Jurkat, Clone E6-1 (cell line): Measurements from ENCODE around the gene LEMD1.
A peak's percentile ranks its signal among the peaks of the same experiment; 100 is the strongest.
"Not testable (repeated sequence)": the region's sequence is repeated elsewhere in the genome, so short reads cannot be mapped to it uniquely, and the experiment has no call there.

Experiments
- DNase-seq: peaks from one replicate; pipeline ENCODE4 v3.0.0-alpha.2; 2011; ENCODE audit warnings: low read depth, low spot score
- H3K4me3 ChIP-seq: 2 replicates; pipeline ENCODE4 v1.5.1; 2011; ENCODE audit warnings: mild to moderate bottlenecking, low read length, control low read depth, moderate library complexity

The LEMD1 gene

DNA sequence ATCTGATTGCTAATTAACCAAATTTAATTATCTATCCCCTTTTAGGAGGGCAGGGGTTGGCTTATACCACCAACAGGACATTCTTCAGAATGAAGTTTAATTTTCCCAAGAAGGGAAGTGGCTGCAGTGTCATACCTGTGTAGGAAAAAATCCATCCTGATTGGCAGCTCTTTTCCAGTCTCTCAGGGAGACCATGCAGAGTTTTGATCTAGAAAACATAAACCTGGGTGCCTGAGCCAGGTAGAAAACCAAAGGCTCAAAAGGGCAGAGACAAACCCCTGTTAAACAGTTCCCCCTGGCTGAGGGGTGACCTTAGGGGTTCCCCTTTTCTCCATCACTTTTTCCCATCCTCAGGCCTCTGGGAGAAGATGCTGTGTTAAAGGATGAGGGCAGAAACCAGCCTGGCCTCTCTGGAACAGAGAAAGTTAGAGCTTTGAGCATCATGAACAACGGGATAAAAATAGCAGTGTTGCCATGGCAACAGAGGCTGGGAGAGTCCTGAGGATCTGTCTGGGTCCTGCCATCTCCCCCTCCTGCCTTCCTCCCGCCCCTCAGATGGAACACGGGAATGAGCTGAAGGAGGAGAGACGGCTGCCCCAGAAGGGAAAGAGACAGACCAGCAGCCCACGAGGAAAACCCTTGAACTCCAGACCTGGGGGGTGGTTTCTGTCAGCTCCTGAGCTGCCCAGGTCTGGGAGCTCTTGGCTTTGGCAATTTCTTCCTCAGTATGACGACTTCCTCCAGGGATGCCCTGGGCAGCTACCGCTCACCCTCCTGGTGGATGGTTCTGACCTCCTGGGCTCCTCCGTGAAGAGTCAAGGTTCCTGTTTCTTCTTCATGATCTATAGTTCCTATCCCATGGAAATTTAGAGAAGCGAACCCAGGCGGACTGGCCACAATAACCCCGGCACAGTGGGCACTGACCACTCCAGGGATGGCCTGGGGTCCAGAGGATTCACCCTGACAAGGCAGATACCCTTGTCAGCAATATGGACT lies 14.0 kb upstream of the LEMD1 start:
- H3K4me3 ChIP-seq, result no peak overlapping the region

DNA sequence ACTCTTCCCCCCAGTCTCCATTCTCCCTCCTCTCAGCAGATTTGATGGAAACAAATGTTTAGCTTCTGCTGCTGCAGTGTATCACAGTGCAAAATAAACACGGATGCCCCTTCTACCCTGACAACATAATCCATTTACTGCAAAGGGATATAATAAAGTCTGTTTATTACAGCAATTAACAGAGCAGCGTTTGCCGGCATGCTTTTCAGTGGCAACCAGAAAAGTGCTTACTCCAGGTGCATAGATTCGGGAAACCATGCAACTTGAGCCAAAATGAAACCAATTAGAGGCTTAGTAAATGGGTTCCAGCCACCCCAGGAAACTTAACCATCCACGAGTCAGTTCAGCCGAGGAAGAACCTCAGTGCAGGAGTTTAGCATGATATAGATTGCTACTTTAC lies 12.9 kb upstream of the LEMD1 start:
- no peak for DNase-seq
- no peak overlapping the region for H3K4me3 ChIP-seq

More for the DNA sequence above, 14.0 kb upstream of the LEMD1 start:
- no peak for DNase-seq

DNA sequence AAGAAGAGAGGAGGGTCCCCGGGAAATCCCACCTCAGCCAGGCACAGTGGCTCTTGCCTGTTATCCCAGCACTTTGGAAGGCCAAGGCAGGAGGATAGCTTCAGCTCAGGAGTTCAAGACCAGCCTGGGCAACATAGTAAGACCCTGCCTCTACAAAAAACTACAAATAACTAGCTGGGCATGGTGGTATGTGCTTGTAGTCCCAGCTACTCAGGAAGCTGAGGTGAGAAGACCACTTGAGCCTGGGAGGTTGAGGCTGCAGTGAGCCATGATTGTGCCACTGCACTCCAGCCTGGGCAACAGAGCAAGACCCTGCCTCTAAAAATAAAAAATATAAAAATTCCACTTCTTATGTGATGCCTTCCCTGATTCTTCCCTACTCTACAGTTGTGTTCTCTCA lies 10.8 kb upstream of the LEMD1 start:
- H3K4me3 ChIP-seq, DNase-seq: not testable (repeated sequence)

DNA sequence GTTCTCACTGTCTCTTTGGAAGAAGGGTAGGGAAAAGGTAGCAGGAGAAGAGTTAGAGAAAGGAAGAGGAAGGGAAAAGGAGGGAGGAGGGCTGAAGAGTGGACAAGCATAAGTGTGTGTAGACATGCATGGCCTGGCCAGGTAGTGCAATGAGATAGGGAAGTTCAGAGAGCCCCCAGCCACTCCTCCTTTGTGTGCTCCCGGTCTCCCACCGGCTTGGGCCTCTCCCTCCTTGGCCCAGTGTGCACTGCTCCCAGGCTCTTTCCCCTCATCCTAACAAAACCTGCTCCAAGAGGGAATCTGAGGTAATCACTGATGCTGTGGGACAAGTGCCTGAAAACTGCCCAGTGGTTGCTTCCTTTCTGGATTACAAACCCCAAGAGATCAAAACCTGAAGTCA lies 10.3 kb upstream of the LEMD1 start:
- H3K4me3 ChIP-seq, result no peak overlapping the region
- DNase-seq, result no peak

DNA sequence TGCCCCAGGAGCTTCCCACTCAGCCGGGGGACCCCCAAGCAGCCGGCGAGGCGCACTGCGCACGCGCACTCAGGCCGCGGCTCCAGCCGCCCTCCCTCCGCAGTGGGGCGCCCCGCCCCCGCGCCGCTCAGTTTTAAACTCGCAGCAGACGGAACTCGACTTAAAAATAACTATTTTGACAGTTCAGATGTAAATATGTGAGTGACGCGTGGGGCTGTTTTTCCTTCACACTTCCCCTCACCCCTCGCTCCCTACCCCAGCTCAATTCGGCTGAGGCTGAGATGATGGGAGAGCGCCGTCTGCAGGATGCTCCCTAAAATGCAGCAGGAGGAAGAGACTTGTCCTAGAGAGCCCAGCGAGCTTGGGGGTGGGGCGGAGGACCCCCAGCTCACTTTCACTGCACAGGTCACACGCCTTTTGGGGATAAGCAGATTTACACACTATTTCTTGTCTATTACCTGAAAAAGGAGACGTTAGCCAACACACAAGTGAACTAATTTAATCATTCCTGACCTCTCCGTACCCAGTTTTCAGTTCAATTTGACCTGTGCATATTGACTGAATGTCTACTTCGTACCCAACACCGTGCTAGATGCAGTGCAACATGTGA lies 8.9 kb upstream of the LEMD1 start:
- H3K4me3 ChIP-seq, result peak overlapping the region; percentile 53
- DNase-seq, result peak; percentile 46

DNA sequence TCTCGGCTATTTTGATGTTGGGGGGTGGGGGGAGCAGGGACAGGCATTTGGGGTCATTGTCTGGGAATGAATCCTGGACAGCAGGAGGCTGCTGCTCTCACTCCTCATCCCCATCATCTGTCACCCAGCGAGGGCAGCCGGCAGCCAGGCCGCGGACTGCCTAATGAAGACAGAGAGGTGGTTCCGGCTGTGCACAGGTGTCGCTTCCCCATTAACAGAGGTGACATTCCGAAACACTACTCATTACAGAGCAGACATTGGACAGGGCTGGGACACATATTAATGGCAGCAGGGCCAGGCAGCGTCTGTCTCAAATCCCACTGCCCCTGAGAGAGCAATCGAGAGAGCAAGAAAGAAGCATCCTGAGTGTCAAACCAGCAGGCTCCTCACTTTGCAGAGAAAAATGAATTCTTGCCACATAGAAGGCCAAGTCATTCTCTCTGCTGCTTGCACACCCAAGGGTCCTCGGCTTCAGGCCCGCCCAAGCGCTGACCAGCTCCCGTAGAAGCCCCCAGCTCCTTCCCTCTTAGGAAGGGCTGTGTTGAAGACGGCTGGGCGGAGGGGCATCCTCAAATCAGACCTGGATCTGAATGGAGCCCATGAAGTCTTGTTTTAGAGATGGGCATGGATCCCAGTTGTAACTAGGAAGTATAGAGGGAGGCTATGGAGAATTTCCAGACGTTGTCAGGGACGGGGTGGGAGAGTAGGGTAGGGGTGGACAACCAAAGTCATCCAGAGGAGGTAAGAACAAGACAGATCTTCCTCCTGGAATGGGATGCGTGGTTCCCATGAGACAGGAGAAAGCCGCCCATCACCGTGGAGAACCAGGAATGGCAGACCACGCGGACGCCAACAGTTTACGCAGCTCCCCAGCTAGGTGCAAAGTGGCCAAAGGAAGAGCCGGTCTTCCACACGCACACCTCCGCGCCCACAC lies 8.2 kb upstream of the LEMD1 start:
- DNase-seq, result no peak
- H3K4me3 ChIP-seq, result peak overlapping the region; percentile 53

DNA sequence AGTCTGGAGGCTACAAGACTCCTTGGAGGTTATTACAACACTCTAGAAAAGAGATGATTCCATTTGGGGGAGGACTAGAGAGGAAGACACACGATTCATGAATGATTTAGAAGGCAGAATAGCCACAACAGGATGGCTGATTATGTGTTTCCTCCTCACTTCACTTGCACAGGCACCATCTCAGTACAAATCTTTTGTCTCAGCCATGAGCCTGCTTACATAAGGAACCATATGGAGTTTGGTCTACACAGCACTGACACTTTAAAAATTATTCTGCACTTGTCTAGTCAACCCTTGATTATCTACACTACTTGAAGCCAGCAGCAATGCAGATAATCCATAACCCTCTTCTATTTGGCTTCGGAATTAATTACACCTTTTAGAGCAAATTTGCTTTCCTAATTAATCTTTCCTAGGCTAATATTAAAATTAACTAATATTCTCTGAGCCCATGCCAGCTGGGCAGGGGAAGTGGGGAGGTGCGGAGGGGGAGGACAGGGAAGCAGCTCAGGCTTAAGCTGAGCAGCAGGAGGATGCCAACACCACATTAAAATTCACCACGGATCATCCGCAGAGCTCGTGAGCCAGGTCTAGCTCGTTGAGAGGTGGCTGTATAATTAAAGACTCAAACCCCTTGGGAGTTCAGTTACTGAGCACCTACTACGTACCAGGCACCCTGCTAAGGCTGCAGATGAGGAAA lies 3.2 kb upstream of the LEMD1 start:
- H3K4me3 ChIP-seq, result no peak overlapping the region
- DNase-seq, result no peak

DNA sequence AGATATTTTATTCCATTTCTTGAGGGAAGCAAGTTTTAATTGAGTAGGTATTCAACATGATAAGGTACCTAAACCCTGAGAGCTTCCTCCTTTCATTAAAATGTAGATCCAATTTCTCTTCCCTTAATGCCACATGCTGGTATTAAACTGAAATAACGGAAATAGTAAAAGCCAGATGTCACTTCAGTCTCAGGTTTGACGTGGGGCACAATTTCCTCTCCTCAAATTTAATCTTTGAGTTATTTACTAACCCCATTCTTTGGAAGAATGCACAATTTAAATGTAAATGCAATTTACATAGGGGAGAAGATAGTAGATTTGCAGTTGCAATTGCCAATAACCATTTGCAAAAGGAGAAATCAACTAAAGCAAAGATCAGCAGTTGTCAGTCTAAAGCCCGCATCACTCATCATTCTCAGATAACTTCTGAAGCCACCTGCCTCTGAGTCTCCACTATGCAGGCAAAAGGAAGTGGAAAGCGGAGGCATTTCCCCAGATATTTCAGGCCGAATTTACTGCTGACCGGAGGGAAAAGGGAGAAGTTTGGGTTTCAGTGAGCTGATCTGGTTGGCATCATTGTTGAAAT lies 2.1 kb upstream of the LEMD1 start:
- no peak overlapping the region for H3K4me3 ChIP-seq
- no peak for DNase-seq

DNA sequence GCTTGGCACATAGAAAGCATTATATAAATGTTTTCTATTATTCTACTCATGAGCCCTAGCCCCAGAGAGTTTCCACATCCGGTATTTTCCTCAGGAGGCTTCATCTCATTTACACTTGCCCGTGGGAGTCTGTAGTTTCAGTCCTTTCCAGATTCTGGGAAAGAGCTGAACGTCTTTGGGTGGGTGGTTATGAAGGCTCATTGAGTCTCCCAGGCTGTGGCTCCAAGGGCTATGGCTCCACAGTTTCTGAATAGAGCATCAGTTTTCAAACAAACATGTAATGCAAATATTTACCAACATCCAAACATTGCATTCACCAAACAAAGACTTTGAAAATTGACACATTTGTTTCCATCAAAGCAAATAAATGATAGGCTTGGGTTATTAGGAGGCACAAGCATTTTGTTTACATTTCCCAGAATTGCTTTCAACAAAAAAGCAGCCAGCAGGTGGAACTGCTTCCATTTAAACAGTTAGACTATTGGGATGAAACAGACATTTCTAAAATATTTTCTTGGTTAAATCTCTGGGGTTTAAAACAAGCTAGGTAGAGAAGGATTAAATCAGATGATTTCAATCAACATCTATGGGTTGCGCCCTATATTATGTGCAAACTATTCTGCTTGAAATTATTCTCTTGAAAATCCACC lies 1.3 kb upstream of the LEMD1 start:
- no peak overlapping the region for H3K4me3 ChIP-seq
- DNase-seq, result no peak

DNA sequence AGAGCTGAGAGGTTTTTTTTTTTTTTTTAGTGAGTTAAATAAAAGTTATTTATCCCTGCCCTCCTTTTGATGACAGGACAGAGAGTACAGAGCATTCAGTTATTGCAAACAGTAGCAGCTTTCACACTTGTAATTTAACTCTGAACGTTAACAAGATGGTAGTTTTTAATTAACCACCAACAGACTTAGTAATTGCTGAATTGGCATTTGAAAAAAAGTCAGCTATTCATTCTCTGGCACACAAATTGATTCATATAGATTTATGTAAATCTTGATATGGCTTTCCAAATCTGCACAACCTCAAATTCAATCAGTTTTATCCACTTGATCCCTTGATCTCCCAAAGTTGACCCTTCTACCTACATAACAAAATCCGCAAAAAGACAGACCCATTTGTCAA lies 918 bp downstream of the LEMD1 start:
- DNase-seq, result no peak
- H3K4me3 ChIP-seq, result no peak overlapping the region

DNA sequence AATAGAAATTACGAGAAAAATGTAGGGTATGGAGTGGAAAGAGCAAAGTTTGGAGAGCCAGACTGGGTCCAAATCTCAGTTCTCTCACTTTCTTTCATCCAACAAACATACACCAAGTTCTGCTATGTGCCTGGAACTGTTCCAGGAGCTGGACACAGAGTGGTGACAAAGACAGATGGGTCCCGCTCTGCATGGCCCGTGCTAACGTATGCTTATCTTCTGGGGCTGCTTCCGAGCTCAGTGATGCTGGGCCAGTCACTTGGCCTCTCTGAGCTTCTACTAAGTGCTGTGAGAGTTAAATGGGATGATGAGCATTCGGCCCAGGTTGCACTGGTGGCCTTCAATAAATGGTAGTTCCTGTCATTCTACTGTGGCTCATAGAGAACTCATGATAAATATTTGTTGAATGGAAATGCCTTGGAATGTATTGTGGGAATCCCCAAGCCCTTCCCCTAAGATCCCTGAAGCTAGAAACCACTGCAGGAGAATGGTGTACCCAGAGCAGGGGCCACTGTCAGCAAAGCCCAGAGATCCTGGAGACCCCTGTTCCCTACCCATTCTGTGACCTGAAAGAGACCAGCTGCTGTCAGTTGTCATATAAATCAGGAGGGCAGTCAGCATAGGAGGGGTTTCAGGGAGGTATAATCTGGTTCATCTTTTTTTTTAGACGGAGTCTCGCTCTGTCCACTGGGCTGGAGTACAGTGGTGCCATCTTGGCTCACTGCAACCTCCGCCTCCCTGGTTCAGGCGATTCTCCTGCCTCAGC lies 3.8 kb downstream of the LEMD1 start:
- no peak for DNase-seq
- no peak overlapping the region for H3K4me3 ChIP-seq

DNA sequence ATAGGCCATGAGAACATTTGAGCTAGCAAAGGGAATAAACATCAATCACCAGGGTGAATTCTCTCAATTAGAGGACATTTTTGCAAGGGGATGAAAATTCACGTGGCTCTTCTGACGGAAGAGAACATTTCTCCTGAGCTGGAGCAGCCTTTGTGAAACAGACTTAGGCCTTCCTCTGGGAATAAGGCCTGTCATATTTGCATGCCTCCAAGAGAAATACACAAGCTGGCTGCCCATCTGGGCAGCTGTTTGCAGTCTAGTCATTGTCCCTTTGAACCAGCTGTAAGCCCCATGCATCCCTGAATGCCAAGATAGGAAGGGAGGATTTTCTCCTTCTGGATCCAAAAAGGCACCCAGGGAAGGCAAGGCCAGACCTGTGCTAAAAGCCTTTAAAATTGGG lies 5.5 kb downstream of the LEMD1 start:
- no peak for DNase-seq
- H3K4me3 ChIP-seq, result no peak overlapping the region

DNA sequence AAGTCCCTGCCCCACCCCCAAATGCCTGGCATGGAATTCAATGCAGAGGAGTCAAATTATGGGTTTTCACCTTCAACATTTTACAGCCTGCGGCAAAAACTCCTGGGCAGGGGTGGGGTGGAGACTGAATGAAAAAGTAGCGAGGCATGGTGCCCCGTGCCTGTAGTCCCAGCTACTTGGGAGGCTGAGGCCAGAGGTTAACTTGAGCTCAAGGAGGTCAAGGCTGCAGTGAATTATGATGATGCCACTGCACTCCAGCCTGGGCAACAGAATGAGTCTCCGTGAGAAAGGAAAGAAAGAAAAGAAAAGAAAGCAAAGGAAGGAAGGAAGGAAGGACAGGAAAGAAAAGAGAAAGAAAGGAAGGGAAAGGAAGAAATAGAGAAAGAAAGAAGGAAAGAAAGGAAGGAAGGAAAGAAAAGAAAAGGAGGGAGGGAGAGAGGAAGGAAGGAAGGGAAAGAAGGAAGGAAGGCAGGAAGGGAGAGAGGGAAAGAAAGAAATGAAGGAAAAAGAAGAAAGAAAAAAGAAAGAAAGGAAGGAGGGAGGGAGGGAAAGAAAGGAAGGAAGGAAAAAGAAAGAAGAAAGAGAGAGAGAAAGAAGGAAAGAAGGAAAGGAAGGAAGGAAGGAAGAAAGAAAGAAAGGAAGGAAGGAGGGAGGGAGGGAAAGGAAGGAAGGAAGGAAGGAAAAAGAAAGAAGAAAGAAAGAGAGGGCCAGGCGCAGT lies 11.1 kb downstream of the LEMD1 start:
- no peak for DNase-seq

DNA sequence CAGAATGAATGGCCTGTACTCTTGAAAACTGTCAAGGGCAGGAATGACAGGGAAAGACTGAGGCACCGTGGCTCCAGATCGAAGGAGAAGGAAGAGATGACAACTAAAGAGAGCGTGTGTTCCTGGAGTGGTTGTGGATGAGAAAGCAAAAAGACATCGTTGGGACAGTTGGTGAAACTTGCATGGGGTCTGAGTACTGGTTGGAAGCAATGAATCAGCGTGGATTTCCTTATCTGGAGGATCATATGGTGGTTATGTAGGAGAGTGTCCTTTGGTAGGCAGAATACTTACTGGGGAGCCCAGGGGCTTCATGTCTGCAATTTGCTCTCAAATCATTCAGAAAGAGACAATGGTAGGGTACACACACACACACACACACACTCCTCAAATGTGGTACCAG lies 13.9 kb downstream of the LEMD1 start:
- no peak overlapping the region for H3K4me3 ChIP-seq
- no peak for DNase-seq

More for the DNA sequence above, 11.1 kb downstream of the LEMD1 start:
- no peak overlapping the region for H3K4me3 ChIP-seq

DNA sequence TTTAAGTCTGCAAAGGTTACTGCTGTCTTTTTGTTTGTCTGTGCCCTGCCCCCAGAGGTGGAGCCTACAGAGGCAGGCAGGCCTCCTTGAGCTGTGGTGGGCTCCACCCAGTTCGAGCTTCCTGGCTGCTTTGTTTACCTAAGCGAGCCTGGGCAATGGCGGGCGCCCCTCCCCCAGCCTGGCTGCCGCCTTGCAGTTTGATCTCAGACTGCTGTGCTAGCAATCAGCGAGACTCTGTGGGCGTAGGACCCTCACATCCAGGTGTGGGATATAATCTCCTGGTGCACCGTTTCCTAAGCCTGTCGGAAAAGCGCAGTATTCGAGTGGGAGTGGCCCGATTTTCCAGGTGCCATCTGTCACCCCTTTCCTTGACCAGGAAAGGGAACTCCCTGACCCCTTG lies 15.6 kb downstream of the LEMD1 start:
- DNase-seq, H3K4me3 ChIP-seq: not testable (repeated sequence)

DNA sequence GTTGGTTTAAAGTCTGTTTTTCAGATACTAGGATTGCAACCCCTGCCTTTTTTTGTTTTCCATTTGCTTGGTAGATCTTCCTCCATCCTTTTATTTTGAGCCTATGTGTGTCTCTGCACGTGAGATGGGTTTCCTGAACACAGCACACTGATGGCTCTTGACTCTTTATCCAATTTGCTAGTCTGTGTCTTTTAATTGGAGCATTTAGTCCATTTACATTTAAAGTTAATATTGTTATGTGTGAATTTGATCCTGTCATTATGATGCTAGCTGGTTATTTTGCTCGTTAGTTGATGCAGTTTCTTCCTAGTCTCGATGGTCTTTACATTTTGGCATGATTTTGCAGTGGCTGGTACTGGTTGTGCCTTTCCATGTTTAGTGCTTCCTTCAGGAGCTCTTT lies 17.4 kb downstream of the LEMD1 start:
- not testable (repeated sequence) for DNase-seq, H3K4me3 ChIP-seq

DNA sequence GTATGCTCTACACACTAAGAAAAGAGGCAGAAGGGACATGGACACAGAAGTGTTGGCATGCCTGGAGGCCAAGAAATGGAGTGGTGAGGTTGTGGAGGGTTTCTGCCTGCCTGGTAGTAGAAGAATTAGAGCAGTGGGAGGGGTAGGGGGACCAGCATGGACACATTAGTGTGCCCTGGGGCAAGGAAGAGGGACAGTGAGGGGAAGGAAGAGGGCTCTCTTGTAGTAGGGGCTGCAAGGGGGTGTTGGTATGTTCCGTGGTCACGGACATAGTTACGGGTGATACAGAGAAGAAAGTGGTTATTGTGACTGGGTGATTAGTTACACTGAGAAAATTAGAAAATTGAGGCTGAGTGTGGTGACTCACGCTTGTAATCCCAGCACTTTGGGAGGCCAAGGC lies 23.3 kb downstream of the LEMD1 start:
- H3K4me3 ChIP-seq, result no peak overlapping the region
- DNase-seq, result no peak
